HG02870 (cell line): ENCODE measurements around the gene LIMCH1.
"Not testable (repeated sequence)": the region's sequence is repeated elsewhere in the genome, so short reads cannot be mapped to it uniquely, and the experiment has no call there.

ENCODE experiments used
- ATAC-seq: cut with Tn5 transposase; IDR thresholded peaks from one replicate; pipeline ENCODE4 v1.9.1; 2021; ENCODE audit warnings: mild to moderate bottlenecking, moderate library complexity; ENCODE audit not compliant: unreplicated experiment

Gene LIMCH1, protein sequence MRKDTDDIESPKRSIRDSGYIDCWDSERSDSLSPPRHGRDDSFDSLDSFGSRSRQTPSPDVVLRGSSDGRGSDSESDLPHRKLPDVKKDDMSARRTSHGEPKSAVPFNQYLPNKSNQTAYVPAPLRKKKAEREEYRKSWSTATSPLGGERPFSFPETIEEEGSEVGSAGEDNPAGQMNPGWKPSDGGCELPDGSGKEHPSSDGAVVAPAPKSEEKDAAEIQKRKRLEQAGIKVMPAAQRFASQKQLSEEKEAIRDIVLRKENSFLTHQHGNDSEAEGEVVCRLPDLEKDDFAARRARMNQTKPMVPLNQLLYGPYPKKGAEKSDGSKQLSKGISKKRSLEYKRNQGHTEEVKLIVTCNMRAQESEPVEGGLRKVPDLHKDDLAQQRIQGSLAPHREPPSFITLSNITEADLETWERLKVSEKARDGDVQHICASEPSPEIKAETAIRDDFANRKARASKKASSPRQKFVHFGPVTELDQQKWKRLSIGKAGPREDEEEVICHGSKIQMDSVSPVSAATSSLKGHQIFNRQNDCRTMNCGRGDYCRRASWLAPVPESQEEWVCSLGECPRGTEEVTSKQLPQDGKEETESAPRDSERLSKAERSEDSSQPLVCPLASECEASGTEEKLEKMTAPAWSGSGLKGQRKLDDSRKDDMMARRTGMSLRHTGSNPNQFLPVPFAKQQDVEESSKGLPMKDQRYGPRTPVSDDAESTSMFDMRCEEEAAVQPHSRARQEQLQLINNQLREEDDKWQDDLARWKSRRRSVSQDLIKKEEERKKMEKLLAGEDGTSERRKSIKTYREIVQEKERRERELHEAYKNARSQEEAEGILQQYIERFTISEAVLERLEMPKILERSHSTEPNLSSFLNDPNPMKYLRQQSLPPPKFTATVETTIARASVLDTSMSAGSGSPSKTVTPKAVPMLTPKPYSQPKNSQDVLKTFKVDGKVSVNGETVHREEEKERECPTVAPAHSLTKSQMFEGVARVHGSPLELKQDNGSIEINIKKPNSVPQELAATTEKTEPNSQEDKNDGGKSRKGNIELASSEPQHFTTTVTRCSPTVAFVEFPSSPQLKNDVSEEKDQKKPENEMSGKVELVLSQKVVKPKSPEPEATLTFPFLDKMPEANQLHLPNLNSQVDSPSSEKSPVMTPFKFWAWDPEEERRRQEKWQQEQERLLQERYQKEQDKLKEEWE (N-terminal part only)

DNA sequence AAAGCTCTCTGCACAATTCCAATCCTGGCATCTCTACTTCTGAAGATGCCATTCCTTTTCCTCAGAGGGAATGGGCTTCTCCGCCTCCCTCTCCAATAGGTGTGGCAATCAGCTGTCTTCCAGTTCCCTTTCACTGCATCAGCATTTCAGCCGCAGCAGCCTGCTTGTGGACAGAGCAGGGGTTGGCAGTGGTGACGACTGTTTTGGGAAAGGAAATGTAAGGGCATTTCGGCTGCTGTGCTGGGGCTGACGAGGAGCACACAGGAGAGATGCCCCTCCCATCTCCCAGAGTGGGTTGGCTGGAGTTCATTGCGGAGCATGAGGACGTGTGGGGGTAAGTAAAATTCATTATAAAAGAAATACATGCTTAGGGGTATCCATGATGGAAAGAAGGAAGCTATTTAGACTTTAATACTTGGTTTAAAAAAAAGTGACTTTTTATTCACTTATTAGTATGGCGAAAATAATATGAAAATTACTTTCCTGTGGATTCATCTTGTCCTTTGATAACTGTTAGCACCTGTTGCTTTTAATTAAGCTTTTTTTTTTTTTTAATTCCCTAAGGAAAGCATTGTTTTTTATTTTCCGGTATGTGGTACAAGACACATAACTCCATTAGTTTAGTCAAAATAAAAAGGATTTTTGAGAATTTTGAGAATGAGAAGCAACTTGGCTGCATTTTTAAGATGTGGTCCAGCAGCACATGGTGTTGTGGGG, at the start of gene LIMCH1:
Gene LIMCH1, plus strand, starts transcription at position 141 of the 717 bp plus-strand sequence. CDS start 67,839 bp downstream, outside the sequence.
- ATAC-seq: no peak

DNA sequence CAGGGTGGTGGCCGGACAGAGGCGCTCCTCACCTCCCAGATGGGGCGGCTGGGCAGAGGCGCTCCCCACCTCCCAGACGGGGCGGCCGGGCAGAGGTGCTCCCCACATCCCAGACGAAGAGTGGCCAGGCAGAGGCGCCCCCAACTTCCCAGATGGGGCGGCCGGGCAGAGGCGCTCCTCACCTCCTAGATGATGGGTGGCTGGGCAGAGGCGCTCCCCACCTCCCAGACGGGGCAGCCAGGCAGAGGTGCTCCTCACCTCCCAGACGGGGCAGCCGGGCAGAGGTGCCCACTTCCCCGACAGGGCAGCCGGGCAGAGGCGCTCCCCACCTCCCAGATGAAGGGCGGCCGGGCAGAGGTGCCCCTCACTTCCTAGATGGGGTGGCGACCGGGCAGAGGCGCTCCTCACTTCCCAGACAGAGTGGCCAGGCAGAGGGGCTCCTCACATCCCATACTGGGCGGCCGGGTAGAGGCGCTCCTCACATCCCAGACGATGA, 46.8 kb upstream of the LIMCH1 start:
- not testable (repeated sequence) for ATAC-seq

DNA sequence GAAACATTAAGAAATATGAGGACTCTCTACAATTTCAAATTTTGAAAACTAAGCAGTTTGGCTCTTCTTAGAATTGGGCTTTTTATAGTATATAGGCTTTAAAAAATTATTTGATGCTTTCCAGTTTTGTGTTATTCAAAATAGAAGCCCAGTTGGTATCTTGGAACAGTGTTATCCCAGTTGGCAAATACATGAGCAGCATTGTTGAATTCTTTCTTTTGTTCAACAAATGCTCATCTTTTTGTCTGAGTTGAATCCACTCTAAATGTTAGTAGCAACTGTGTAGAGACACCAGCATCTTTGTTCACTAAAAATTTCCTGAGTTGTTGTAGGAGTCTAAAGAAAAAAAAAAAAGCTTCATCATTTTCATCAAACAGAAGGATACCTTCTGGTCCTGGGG, 41.0 kb upstream of the LIMCH1 start:
- ATAC-seq: no peak

DNA sequence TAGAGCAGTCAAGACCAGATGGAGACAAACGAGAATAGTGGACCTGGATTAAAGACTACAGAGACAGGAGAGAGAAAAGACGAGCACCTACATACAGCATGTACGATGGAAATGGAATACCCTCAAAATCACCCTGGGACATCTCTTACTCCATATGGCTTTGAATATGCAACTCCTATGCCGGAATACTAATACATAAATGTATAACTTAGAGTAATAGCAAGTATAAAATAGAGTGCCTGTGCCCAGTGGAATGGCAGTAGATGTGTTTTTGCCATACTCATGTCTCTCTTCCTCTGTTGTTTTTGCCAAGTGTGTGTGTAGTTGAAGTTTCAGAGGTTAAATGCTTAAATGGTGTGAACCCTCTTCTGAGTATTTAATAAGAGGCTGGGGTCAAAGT, 39.8 kb upstream of the LIMCH1 start:
- no peak for ATAC-seq

DNA sequence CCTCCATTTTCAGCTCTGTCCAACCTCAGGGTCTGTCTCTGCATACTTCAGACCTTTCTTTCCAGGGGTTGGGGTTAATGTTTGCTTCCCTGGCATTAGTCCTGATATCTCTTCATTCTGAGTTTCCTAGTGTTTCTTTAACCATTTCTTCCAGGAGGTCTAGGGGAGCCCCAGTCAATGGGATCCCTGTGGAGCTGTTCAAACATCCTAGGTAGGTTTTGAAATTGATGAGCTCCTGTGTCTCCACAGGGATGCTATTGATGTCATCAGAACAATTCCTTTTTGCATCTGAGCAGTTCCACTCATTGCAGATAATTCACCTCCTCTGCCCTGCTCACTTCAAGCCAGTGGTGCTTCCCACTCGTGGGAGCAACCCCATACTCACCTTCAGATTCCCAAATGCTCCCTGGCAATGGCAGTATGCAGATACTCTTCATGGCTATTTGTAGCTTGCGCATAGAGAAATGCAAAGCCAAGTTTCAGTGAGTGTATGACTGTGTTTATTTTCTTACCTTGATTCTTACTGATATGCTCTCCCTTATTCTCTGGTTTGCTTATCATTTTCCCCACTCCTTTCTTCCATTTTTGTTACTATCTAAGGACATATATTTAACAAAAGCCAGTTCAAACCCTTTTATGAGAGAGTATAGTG, 33.7 kb upstream of the LIMCH1 start:
- no peak for ATAC-seq

DNA sequence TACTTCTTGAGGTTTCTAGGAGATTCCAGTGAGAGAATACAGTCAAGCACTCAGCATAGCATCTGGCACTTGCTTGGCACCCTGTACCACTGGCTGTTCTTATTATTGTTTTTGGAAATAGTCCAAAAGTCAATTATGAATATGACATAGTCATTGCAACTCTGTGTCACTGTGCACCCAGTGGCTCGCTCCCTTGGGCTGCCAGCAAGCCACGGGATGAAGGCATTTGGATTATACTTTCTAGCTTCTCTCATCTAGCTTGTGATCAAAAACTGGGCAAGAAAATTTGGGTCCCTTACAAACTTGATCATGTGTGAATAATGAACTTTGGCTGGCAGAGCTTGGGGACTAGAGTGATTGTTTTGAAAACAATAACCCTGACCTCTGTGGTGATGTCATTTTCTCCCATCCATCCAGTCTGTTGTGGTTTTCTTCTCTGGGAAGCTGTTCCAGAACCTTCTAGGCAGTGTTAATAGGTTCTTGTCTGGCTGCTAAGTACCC, 32.7 kb upstream of the LIMCH1 start:
- no peak for ATAC-seq

DNA sequence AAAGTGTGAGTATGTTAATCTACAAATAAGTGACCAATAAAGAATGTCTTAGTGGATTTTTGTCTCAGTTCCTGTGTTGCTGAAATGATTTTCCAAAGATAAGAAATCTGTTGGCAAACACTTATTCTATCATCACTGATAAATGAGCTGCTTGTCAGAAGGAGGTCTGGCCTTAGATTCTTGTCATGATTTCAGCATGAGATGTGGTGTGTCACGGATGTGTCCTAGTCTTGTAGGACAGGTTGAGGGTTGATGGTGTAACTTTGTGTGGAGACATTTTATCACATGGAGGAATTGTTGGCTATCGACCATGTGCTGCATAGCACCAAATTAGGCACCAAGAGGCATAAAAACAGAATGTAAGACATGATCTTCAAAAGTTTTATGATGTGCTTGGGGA, 31.8 kb upstream of the LIMCH1 start:
- no peak for ATAC-seq

DNA sequence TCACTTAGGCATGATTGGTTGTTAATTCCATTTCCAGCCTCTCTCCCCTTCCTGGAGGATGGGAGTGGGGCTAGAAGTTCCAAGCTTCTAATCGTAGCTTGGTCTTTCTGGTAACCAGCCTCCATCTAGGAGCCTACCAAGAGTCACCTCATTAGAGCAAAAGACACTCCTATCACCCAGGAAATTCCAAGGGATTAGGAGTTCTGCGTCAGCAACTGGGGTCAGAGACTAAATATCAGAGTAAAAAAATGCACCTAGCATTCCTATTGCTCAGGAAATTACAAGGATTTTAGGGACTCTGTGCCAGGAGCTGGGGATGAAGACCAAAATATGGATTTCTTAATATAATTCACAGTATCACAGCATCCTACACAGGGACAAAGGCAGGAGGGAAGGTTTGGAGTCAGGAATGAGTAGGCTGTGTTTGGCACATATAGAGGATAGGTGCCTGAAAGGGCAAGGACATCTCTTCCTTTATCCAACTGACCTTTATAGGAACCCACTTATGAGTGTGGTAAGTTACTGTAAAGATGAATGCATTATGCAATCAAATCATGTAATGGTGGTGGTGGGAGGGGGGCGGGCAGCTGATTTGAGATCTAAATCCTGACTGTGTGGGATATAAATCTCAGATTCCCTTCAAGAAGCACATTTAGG, 30.5 kb upstream of the LIMCH1 start:
- ATAC-seq: no peak

DNA sequence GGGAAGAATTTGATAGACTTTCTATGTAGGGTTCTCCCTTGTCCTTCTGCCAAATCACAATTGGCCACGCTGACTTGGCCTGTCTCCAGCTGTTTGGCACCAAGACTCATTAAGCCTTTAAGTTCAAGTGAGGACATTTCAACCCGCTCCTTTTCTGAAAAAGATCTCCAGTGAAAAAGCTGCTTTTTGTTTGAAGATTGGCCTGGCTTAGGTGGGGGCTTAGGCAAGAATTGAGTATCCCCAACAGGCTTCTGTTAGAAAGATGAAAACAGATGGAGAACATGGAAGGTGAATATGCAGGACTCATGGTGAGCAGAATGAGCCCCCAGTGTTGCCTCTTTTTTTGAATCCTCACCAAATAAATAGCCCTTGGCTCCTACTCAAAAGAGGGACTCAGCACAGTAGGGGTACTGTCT, 28.5 kb upstream of the LIMCH1 start:
- no peak for ATAC-seq

DNA sequence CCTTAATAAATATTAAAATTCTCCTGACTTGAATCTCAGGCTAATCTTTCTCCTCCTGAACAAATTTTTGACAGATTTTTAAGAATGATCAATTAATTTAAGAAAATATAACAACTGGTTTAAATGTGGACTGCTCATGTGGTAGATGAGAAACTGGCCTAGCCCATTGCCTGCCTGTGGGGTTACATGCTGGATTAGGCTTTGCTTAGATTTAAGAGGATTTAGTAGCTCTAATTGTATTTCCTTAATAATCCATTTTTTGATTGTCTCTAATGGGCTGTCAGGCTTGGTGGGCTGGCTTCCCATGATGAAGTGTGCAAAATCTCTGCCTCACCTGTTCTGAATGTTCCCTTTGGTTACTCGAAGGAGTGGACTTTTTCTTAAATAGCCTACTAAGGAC, 27.8 kb upstream of the LIMCH1 start:
- no peak for ATAC-seq

DNA sequence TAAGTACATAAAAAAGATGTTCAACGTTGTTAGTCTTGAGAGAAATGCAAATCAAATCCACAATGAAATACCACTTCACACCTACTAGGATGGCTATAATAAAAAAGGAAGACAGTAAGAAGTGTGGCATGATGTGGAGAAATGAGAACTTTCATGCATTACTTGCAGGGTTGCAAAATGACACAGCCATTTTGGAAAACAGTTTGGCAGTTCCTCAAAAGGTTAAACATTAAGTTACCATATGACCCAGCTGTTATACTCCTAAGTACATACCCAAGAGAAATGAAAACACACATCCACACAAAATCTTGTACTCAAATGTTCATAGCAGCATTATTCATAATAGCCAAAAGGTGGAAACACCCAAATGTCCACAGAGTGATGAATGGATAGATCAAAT, 25.8 kb upstream of the LIMCH1 start:
- no peak for ATAC-seq

DNA sequence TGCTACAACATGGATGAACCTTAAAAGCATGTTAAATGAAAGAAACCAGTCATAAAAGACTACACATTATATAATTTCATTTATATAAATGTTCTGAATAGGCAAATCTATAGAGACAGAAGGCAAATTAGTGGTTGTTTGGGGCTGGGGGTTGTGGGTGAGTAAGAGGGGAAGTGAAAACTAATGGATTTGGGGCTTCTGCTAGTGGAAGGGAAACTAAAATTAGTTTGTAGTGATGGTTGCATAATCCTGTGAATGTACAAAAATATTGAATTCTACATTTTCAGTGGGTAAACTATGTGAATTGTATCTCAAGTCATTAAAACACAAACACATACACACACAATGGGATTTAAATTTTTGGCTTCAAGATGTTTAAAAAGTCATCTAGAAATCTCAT, 25.4 kb upstream of the LIMCH1 start:
- ATAC-seq: no peak

DNA sequence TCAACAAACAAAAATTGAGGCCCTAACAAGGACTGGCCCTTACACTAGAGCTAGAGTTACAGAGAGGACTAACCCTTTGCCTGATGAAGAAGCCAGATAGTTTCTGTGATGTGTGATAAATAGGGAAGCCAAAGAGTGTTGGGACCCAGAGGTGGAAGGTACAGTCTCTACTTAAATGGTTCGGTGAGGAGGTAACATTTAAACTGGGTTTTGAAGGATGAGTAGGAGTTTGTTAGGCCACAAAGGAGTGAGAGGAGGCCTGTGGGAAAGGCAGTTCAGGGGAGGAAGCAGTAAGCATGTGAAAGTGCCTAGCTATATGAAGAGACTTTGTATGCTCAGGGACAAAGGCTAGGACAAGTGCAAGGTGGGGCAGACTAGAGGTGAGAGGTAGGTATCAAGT, 23.8 kb upstream of the LIMCH1 start:
- ATAC-seq: no peak

DNA sequence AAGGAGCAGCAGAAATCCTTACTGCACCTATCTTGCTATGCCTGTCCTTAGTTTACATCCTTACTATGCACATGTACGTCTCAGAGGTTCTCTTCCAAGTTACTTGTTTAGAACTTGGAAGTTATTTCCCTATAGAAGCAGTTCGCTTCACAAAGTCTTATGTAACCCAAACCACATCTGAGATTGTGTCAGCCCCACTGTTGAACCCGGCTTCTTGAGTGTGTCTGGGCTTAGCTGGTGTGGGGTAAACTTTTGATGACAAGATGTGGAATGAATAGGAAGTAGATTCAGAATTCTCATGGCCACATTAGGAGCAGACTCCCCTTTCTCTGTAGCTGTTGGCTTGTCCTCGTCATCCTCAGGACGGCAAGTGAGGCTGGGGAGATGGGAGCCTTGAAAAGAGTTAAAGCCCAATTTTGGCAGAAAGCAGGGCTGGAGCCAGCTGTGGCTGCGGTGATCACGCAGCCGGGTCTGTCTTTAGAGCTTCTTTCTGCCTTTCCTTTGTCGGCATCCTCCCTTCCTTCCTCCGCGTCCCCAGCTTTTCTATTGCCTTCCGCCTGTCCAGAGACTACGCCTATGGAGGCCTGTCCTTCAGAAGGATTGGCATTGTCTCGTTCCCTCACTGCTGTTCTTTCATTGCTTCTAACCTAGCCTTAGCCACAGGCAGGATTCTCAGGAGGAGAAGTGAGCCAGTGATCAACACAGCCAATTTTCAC, 23.0 kb upstream of the LIMCH1 start:
- no peak for ATAC-seq

DNA sequence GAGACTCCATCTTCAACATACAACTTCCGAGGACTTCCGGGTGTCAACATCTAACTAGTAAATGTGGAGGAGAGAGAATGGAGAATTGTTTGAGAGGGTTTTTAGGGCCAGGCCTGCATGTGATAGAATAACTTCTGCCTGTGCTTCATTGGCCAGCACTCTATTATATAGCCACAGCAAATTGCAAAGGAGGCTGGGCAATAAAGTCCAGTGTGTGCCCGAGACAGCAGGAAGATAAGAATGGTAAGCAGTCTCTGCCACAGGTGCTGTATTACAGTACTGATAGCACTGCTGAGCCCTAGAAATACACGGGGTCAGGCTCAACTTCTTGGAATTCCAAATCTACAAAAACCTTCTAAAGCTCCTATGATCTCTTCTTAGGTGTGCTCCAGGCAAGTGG, 20.8 kb upstream of the LIMCH1 start:
- ATAC-seq: no peak

DNA sequence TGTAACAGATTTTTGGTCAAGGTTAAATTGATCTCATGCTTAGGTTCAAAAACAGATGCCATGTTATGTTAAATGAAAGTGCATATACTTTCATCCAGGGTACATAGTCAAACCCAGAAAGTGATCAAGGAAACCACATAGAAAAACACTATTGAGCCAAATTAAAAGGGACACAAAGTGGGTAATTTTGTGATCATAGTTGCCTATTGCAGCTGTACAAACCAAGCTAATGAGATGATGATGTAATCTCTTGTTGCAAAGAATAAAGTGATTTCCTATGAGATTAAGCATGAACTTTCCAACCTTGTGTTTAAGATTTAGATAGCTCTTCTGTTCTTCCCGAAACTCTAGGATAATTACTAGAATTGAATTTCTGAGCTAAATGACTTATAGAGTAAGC, 20.2 kb upstream of the LIMCH1 start:
- ATAC-seq: no peak

DNA sequence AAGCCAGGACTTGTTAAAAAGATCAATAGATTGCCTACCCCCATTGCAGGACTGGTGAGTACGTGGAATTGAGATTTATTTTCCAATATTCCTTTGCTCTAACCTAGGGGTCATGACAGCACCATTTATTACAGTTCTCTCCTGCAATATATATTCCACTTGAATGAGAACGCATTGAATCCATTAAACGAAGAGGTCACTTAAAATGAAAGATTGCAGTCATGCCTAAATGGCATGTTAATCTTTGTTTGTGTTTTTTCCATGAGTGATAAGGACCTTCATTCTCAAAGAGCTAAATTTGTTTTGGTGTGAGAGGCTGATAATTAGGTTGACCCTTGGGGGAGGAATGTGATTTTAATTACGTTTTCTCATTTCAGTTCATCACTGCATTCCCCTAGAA, 13.5 kb upstream of the LIMCH1 start:
- ATAC-seq: no peak

DNA sequence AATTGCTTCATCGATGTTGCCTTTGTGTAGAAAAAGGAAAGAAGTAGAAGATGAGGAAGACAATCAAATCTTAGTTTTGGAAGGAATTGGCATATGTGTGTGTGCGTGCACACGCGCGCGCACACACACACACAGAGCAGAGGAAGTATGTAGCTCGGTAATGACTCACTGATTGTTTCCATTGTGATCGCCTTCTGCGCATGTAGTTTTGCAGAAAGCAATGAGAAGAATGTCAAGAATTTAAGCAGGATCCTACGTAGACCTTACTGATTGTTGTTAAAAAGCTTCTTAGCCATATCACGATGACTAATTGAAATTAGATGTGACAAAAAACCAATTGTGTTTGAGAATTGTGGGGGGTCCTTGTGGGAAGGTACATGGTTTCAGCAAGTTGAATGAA, 12.8 kb upstream of the LIMCH1 start:
- ATAC-seq: no peak

DNA sequence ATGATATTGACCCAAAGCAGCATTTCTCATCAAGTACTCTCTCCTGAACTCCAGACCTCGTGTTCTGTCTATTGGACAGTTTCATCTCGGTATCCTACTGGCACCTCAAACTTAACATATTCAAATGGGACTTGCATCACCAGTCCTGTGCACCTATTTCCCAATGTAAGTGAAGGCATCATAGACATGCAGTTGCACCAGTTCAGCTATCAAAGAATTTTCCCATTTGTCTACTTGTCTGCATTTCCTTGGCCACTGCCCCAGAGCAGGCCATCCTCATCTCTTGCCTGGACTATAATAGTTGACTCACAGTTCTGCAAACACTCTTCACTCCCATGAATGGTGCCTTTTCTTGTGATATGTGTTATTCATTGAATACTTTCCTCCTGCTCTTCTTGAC, 11.3 kb upstream of the LIMCH1 start:
- ATAC-seq: no peak
